Esophagus (tissue), 2 donors: ENCODE data around the gene KANK4. TPM values are rescaled to one million over a fixed set of nuclear protein-coding genes. Genes with fewer than 3 reads are reported as not detected.

Source experiments
- H3K27ac ChIP-seq, 2 donors: one replicate each; pipeline ENCODE4 v1.5.1; 2013; ENCODE audit warnings: low read depth in 2 of 2, mild to moderate bottlenecking in 2 of 2, inconsistent platforms in 1 of 2, low read length in 1 of 2, moderate library complexity in 1 of 2
- H3K27me3 ChIP-seq, 2 donors: one replicate each; pipeline ENCODE4 v1.6.1; 2013; ENCODE audit warnings: low read length in 2 of 2, control low read depth in 1 of 2, mild to moderate bottlenecking in 1 of 2; ENCODE audit not compliant: insufficient read depth in 2 of 2, control insufficient read depth in 1 of 2
- H3K36me3 ChIP-seq, 2 donors: one replicate each; pipeline ENCODE4 v1.6.1; 2013; ENCODE audit warnings: low read length in 1 of 2; ENCODE audit not compliant: control insufficient read depth in 2 of 2, insufficient read depth in 2 of 2
- H3K4me1 ChIP-seq, 2 donors: one replicate each; pipeline ENCODE4 v1.6.1; 2013; ENCODE audit warnings: low read length in 1 of 2; ENCODE audit not compliant: control insufficient read depth in 2 of 2, insufficient read depth in 2 of 2
- H3K4me3 ChIP-seq, 2 donors: one replicate each; pipeline ENCODE4 v1.5.1; 2013; ENCODE audit warnings: low read length in 2 of 2, mild to moderate bottlenecking in 2 of 2, low read depth in 1 of 2, moderate library complexity in 1 of 2
- H3K9me3 ChIP-seq, 2 donors: one replicate each; pipeline ENCODE4 v1.6.1; 2013; ENCODE audit warnings: mild to moderate bottlenecking in 2 of 2, low read depth in 1 of 2, low read length in 1 of 2, moderate library complexity in 1 of 2; ENCODE audit not compliant: control insufficient read depth in 2 of 2, insufficient read depth in 1 of 2
- WGBS, 2 donors: extraction: QIAGEN DNeasy Blood & Tissue Kit; methylation state at CpG; one replicate each; pipeline ENCODE4 v1.1.7; 2013; 5-methylcytosine and 5-hydroxymethylcytosine counted together
- polyA plus RNA-seq, 2 donors: library from polyadenylated mRNA; stranded (reverse); fragments of 200-250 nt; gene quantifications; one replicate each; pipeline ENCODE4 v1.2.3, GENCODE V29; 2013
- donor health status: healthy with polysubstance abuse.
- donor health status: Bipolar disorder and iron deficiency.

KANK4 gene
- polyA plus RNA-seq, 2 donors, result 0.01 to 0.12 TPM

DNA sequence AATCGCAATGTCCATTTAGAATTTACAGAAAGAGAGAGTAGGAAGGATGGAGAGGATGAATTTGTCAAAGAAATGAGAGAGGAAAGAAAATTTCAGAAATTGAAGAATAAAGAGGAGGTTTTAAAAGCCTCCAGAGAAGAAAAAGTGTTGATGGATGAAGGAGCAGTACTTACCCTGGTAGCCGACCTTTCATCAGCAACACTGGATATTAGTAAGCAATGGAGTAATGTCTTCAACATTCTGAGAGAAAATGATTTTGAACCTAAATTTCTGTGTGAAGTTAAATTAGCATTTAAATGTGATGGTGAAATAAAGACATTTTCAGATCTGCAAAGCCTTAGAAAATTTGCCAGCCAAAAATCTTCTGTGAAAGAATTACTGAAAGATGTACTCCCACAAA is 112.0 kb downstream of the KANK4 start:
- WGBS, 2 donors, result 94 to 96% methylated on average over 2 of the region's 2 CpGs
- Histone ChIP-seq H3K27me3 (no peaks in the 10 kb centered on the region), H3K36me3 (no peaks in the 10 kb centered on the region), H3K4me1 (no peaks in the 10 kb centered on the region), H3K4me3 (no peak overlapping the region), H3K9me3 (no peaks in the 10 kb centered on the region), H3K27ac (no peak overlapping the region)

DNA sequence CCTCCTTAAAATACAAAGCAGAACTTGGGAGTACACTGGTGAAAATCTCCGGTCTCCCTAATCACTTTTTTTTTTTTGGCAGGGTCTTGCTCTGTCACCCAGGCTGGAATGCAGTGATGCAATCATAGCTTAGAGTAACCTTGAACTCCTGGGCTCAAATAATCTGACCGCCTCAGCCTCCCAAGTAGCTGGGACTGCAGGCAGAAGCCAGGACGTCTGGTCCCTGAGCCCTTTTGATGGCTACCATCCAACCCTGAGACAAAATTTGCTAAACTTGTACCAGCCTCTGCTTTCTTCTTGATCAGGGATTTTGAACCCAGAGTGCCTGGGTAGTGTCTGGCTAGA is 120.5 kb downstream of the KANK4 start:
- Histone ChIP-seq H3K4me1 (peaks cover 5 to 6% of the 10 kb centered on the region in 2 donors), H3K36me3 (no peaks in the 10 kb centered on the region), H3K4me3 (no peak overlapping the region), H3K27ac (no peak overlapping the region), H3K9me3 (no peaks in the 10 kb centered on the region), H3K27me3 (peaks cover 0 to 10% of the 10 kb centered on the region in 2 donors)
- 25 to 26% methylated on average over 3 of the region's 3 CpGs for WGBS, 2 donors

DNA sequence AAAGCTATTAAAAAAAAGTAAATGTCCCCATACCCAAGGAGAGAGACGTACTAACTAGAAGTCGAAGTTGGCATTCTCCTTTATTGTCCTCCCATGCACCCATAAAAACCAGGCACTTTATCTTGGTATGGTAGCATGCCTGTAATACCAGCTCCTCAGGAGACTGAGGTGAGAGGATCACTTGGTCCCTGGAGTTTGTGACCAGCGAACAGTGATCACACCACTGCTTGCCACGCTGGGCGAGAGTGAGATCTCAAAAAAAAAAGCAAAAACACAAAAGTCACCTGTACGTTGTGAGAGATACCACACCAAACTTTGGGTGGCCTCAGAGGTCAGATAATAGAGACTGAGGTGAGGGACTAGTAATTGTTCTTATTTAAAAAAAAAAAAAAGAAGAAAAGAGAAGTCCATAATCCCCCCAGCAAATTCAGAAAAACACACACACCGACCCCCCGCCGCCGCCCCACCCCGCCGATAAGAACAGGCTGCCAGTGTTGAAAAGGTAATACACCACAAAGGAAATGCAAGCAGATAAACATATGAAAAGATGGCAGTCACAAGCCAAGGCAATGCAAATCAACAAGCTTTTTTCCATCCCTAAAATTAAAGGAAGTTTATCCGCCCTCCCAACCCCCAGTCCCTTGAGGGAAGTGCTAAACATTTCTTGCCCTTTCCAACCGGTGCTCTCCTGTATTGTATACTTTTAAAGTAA is 121.0 kb downstream of the KANK4 start:
- H3K36me3 ChIP-seq, result no peaks in the 10 kb centered on the region
- peaks cover 5 to 6% of the 10 kb centered on the region in 2 donors for H3K4me1 ChIP-seq
- 52 to 60% methylated on average over 14 of the region's 14 CpGs for WGBS, 2 donors
- H3K9me3 ChIP-seq, result no peaks in the 10 kb centered on the region
- peaks cover 0 to 10% of the 10 kb centered on the region in 2 donors for H3K27me3 ChIP-seq
- H3K27ac ChIP-seq, result no peak overlapping the region
- H3K4me3 ChIP-seq, result no peak overlapping the region

DNA sequence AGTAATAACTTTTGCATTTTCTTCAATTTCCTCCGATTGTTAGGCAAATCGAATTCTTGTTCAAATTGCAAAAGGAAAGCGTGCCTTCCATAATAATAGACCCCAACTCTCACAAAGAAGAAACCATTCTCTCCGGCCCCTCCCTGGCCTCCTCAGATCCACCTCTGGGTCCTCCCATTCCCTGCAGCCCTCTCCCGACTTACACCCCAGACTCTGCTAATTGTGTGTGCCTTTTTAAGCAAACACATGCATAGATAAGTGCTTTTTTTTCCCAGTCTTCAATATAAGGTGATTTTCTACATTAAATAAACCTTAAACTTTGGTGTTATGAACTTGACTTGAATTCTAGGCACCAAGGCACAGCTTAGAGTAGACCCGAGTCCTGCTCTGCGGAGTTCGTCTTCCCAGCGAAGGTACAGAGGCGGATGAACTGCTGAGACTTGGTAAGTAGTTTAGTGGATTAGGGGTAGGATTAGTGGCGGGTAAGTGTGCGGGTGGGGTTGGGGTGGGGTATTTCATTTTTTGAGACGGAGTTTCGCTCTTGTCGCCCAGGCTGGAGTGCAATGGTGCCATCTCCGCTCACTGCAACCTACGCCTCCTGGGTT is 123.0 kb downstream of the KANK4 start:
- H3K27me3 ChIP-seq, result peaks cover 0 to 10% of the 10 kb centered on the region in 2 donors
- no peak overlapping the region for H3K4me3 ChIP-seq
- H3K4me1 ChIP-seq, result peaks cover 5 to 6% of the 10 kb centered on the region in 2 donors
- H3K36me3 ChIP-seq, result no peaks in the 10 kb centered on the region
- WGBS, 2 donors, result 83 to 87% methylated on average over 17 of the region's 17 CpGs
- no peak overlapping the region for H3K27ac ChIP-seq
- no peaks in the 10 kb centered on the region for H3K9me3 ChIP-seq

DNA sequence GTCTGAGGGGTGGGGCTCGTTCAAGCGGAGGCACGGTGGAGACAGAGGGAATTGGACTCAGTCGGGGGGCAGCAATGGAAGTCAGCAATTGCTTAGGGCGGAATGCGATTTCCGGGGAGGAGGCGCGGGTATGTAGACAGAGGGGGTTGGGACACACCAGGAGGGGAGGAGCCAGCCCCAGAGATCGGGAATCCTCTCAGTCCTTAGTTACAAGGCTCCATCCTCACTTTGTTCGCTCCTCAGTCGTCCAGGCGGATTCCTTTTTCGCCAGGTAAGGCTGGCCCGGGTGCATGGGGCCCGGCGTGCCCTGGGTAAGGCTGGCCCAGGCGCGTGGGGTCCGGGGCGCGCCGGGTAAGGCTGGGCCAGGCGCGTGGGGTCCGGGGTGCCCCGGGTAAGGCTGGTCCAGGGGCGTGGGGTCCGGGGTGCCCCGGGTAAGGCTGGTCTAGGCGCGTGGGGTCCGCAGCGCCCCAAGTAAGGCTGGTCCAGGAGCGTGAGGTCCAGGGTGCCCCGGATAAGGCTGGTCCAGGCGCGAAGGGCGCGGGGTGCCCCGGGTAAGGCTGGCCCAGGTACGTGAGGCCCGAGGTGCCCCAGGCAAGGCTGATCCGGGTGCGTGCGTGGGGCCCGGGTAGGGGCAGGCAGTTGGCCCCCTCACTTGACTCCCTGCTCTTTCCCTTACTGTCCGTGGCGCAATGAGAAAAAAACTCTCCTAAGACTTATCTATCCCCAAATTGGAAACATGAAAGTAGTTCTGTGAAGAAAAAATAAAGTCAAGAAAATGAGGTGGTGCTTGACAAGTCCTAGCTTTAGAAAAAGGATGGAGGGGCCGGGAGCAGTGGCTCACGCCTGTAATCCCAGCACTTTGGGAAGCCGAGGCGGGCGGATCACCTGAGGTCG is 124.3 kb downstream of the KANK4 start, which contains the start of gene L1TD1:
TSS of gene L1TD1 (plus strand) at position 199 of the 894 bp plus-strand sequence. CDS start 11,780 bp downstream, outside the sequence.
- WGBS, 2 donors, result 14 to 15% methylated on average over 54 to 55 of the region's 55 CpGs
- Histone ChIP-seq H3K9me3 (no peaks in the 10 kb centered on the region), H3K27ac (no peak within 1 kb of the TSS), H3K4me3 (no peak within 1 kb of the TSS), H3K36me3 (no peaks in the 10 kb centered on the region), H3K4me1 (peaks cover 5 to 6% of the 10 kb centered on the region in 2 donors), H3K27me3 (peaks cover 0 to 10% of the 10 kb centered on the region in 2 donors)

DNA sequence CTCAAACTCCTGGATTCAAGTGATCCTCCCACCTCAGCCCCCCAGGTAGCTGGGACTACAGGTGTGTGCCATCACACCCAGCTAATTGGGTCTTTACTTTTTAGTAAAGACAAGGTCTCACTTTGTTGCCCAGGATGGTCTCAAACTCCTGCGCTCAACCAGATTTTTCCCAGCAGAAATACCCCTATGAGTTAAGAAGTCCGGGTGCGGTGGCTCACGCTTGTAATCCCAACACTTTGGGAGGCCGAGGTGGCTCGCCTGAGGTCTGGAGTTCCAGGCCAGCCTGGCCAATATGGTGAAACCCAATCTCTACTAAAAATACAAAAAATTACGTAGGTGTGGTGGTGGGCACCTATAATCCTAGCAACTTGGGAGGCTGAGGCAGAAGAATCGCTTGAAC is 131.1 kb downstream of the KANK4 start:
- Histone ChIP-seq H3K27me3 (no peaks in the 10 kb centered on the region), H3K4me3 (no peak overlapping the region), H3K9me3 (no peaks in the 10 kb centered on the region), H3K27ac (no peak overlapping the region), H3K36me3 (no peaks in the 10 kb centered on the region), H3K4me1 (no peaks in the 10 kb centered on the region)
- 95 to 96% methylated on average over 8 of the region's 8 CpGs for WGBS, 2 donors

DNA sequence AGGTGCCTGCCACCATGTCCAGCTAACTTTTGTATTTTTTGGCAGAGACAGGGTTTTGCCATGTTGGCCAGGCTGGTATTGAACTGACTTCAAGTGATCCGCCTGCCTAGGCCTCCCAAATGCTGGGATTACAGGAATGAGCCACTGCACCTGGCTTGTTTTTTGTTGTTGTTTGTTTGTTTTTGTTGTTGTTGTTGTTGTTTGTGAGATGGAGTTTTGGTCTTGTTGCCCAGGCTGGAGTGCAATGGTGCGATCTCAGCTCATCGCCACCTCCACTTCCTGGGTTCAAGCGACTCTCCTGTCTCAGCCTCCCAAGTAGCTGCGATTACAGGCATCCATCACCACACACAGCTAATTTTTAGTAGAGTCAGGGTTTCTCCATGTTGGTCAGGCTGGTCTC is 131.7 kb downstream of the KANK4 start:
- Histone ChIP-seq H3K4me3 (no peak overlapping the region), H3K27me3 (no peaks in the 10 kb centered on the region), H3K4me1 (no peaks in the 10 kb centered on the region), H3K36me3 (no peaks in the 10 kb centered on the region), H3K27ac (no peak overlapping the region), H3K9me3 (no peaks in the 10 kb centered on the region)
- WGBS, 2 donors, result 97 to 98% methylated on average over 5 of the region's 5 CpGs

Other genes with a start within 250 kb of the KANK4 start
- gene L1TD1, start 124.6 kb downstream of the KANK4 start, polyA plus RNA-seq, result under 1 TPM; 0.01 to 0.06 TPM
- gene USP1, start 117.6 kb upstream of the KANK4 start, polyA plus RNA-seq, result 10 to 100 TPM in 1 of 2 donors, 1 to 10 TPM in 1; 6.9 to 13.5 TPM